Measurements from ENCODE around the gene ISCU.

- TF ChIP-seq POLR2A (IDR thresholded peaks at IDR 0.05) (no peak), CTCF (IDR thresholded peaks at IDR 0.05) (no peak), EP300 (IDR thresholded peaks at IDR 0.05) (no peak), POLR2AphosphoS5 (IDR thresholded peaks at IDR 0.05) (no peak)
These were observed 54.0 kb downstream of the ISCU start for GRCh38 chr12:108616359-108616758.

Measured in stomach (tissue), 4 donors.